Breast epithelium (tissue), 4 donors: ENCODE results near the gene PPCDC. TPM values are rescaled to one million over a fixed set of nuclear protein-coding genes. Genes with fewer than 3 reads are reported as not detected.

Experiments
- DNase-seq, 2 donors: peaks; one replicate each; pipeline ENCODE4 v3.0.0-alpha.2; 2019; ENCODE audit warnings: low spot score in 2 of 2
- H3K27ac ChIP-seq, 2 donors: fragments of 200-600 bp; sonication (generic) in 1 of 2; one replicate each; pipeline ENCODE4 v1.5.1; 2016 to 2019; ENCODE audit warnings: mild to moderate bottlenecking in 1 of 2
- H3K27me3 ChIP-seq, 2 donors: fragments of 200-600 bp; sonication (generic) in 1 of 2; one replicate each; pipeline versions ENCODE4 v1.5.1 to v1.6.0; 2017 to 2019; ENCODE audit warnings: control low read depth in 1 of 2, mild to moderate bottlenecking in 1 of 2
- H3K36me3 ChIP-seq: fragments of 200-600 bp; one replicate; pipeline ENCODE4 v1.5.1; 2019
- H3K4me1 ChIP-seq, 2 donors: fragments of 200-600 bp; sonication (generic); one replicate each; pipeline ENCODE4 v1.5.1; 2016 to 2019; ENCODE audit warnings: control low read depth in 1 of 2
- H3K4me3 ChIP-seq, 3 donors: fragments of 200-600 bp; sonication (generic); 1 replicate in 2 of 3; 2 replicates in 1 of 3; pipeline ENCODE4 v1.5.1; 2016 to 2019; ENCODE audit warnings: mild to moderate bottlenecking in 3 of 3, moderate library complexity in 2 of 3
- H3K9me3 ChIP-seq, 2 donors: fragments of 200-600 bp; sonication (generic) in 1 of 2; one replicate each; pipeline ENCODE4 v1.5.1; 2016 to 2019; ENCODE audit warnings: control low read depth in 1 of 2
- POLR2A ChIP-seq: fragments of 450-650 bp; IDR thresholded peaks from one replicate; pipeline ENCODE4 v1.6.1; 2016; ENCODE audit warnings: antibody characterized with exemption, mild to moderate bottlenecking, moderate library complexity
- POLR2AphosphoS5 ChIP-seq, 3 donors: sonication (generic); formaldehyde crosslinking; IDR thresholded peaks; one replicate each; pipeline ENCODE4 v1.6.1; 2017; ENCODE audit warnings: antibody characterized with exemption in 3 of 3
- intact Hi-C: fragments of 100-400 bp; cut with DNase I; formaldehyde crosslinking; loops from one replicate; pipeline ENCODE4 v1.15.1; 2023; ENCODE audit warnings: low total_unique reads
- total RNA-seq, 3 donors: library from RNA; depleted of rRNA; stranded (reverse); fragments of >200 nt; gene quantifications; one replicate each; pipeline ENCODE4 v1.1.0, GENCODE V29; 2016
- TF ChIP-seq, protein P1 (sequence below), 3 donors: fragments of 450-650 bp; IDR thresholded peaks; one replicate each; pipeline ENCODE4 v1.5.1; 2016 to 2017; ENCODE audit warnings: antibody characterized with exemption in 3 of 3, mild to moderate bottlenecking in 3 of 3, moderate library complexity in 3 of 3

Gene PPCDC
- total RNA-seq, 3 donors from 2014 or later = 17.3 to 19.0 (median 18.9) TPM

DNA sequence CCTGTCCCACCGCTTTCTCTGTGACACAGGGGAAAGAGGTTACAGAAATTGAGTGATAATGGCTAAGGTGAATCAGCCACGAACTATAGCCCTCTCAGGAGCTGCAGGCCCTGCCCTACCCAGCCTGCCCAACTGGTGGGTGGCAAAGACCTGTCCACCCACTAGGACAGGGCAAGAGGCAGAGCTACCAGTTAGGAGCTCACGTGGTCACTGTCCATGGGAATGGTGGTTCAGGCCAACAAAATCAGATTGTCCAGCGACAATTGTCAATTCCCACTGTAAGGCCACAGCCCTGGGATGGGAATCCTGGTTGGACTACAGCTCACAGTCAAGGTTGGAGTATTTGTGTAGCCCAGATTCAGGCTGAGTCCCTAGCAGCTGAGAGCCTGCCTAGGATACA lies 75.0 kb downstream of the PPCDC start:
- DNase-seq = no peak
- H3K27ac ChIP-seq = no peak overlapping the region
- intact Hi-C loops = no loop called here
- H3K36me3 ChIP-seq = no peaks in the 10 kb centered on the region
- TF ChIP-seq POLR2A (no peak), POLR2AphosphoS5 (IDR thresholded peaks at IDR 0.05) (no peak)
- TF ChIP-seq, protein P1, sequence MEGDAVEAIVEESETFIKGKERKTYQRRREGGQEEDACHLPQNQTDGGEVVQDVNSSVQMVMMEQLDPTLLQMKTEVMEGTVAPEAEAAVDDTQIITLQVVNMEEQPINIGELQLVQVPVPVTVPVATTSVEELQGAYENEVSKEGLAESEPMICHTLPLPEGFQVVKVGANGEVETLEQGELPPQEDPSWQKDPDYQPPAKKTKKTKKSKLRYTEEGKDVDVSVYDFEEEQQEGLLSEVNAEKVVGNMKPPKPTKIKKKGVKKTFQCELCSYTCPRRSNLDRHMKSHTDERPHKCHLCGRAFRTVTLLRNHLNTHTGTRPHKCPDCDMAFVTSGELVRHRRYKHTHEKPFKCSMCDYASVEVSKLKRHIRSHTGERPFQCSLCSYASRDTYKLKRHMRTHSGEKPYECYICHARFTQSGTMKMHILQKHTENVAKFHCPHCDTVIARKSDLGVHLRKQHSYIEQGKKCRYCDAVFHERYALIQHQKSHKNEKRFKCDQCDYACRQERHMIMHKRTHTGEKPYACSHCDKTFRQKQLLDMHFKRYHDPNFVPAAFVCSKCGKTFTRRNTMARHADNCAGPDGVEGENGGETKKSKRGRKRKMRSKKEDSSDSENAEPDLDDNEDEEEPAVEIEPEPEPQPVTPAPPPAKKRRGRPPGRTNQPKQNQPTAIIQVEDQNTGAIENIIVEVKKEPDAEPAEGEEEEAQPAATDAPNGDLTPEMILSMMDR (IDR thresholded peaks at IDR 0.05) = no peak
- H3K27me3 ChIP-seq = no peaks in the 10 kb centered on the region
- H3K9me3 ChIP-seq = no peaks in the 10 kb centered on the region
- H3K4me1 ChIP-seq = no peaks in the 10 kb centered on the region
- H3K4me3 ChIP-seq = no peak overlapping the region

Other genes with a start within 250 kb of the PPCDC start
- 10 to 100 TPM; 18.7 to 26.2 (median 18.7) TPM for gene CSK, start 241.5 kb upstream of the PPCDC start, total RNA-seq
- under 1 TPM in 1 of 3 donors, not detected in 2; 0.15 TPM for gene LMAN1L, start 210.8 kb upstream of the PPCDC start, total RNA-seq
- under 1 TPM in 1 of 3 donors, not detected in 2; 0.66 TPM for gene CPLX3, start 197.0 kb upstream of the PPCDC start, total RNA-seq
- 10 to 100 TPM; 28.3 to 48.8 (median 48.0) TPM for gene ULK3, start 180.4 kb upstream of the PPCDC start, total RNA-seq
- 10 to 100 TPM; 49.5 to 71.4 (median 69.4) TPM for gene SCAMP2, start 150.2 kb upstream of the PPCDC start, total RNA-seq
- 10 to 100 TPM; 42.7 to 70.1 (median 48.3) TPM for gene MPI, start 133.5 kb upstream of the PPCDC start, total RNA-seq
- 10 to 100 TPM; 51.4 to 72.0 (median 54.1) TPM for gene FAM219B, start 116.7 kb upstream of the PPCDC start, total RNA-seq
- gene COX5A, start 85.5 kb upstream of the PPCDC start, total RNA-seq = 10 to 100 TPM; 55.6 to 73.8 (median 58.3) TPM
- 10 to 100 TPM in 2 of 3 donors, 1 to 10 TPM in 1; 7.6 to 17.1 (median 13.1) TPM for gene RPP25, start 66.8 kb upstream of the PPCDC start, total RNA-seq
- 1 to 10 TPM; 2.2 to 7.5 (median 4.5) TPM for gene SCAMP5, start 28.0 kb upstream of the PPCDC start, total RNA-seq
- gene C15orf39, start 178.3 kb downstream of the PPCDC start, total RNA-seq = 10 to 100 TPM in 2 of 3 donors, 1 to 10 TPM in 1; 7.7 to 17.4 (median 11.5) TPM
- under 1 TPM in 1 of 3 donors, not detected in 2; 0.33 TPM for gene GOLGA6C, start 234.7 kb downstream of the PPCDC start, total RNA-seq